ENCODE data around the gene NKAIN2. TPM values are rescaled to one million over a fixed set of nuclear protein-coding genes. Genes with fewer than 3 reads are reported as not detected.

Gene NKAIN2
- total and polyA plus RNA-seq, 2 donors (not counting 3 experiments of a cell fraction or from before 2014, with no cell fraction given) = 0.03 TPM; not detected in 1

DNA sequence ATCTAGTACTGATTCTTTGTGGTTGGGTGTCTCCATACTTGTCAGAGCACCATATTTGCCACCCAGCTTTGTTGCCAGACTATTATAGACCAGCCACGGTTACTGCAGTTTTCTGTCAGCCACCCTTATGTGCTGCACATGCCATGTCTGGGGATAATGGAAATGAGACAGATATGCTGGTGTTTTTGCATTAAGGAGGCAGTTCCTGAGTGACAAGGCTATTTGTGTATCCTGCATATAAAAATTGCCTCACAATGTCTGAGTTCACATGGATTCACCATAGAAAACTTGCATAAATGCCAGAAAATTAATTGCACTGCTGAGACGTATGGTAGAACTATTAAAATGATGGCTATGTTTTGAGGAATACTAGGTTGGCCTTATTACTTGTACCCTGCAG is 51.8 kb downstream of the NKAIN2 start:
- Histone ChIP-seq H2AFZ (ENCODE audit: low read depth, low read length) (no peak overlapping the region), H3K9ac (replicated peaks; ENCODE audit: extremely low read depth, insufficient read depth, low read length) (no peak overlapping the region), H3K4me3 (replicated peaks in 1 of 3; ENCODE audit: insufficient read depth in 1 of 3, low read depth in 1 of 3, low read length in 3 of 3) (no peak overlapping the region), H4K20me1 (replicated peaks; ENCODE audit: control insufficient read depth, extremely low read depth, insufficient read depth, low read length) (no peaks in the 10 kb centered on the region), H3K27me3 (ENCODE audit: control insufficient read depth in 2 of 2, insufficient read depth in 2 of 2, low read length in 2 of 2) (no peaks in the 10 kb centered on the region), H3K79me2 (ENCODE audit: control insufficient read depth, insufficient read depth, low read length) (no peaks in the 10 kb centered on the region), H3K4me1 (ENCODE audit: control insufficient read depth, extremely low read depth, insufficient read depth, low read length) (no peaks in the 10 kb centered on the region), H3K9me1 (replicated peaks; ENCODE audit: control insufficient read depth, extremely low read depth, insufficient read depth, low read length) (no peaks in the 10 kb centered on the region), H3K27ac (ENCODE audit: insufficient read depth, low read depth, low read length) (no peak overlapping the region), H3K9me3 (replicated peaks; ENCODE audit: control insufficient read depth, insufficient read depth, low read length) (no peaks in the 10 kb centered on the region), H3K4me2 (ENCODE audit: insufficient read depth, low read length) (no peak overlapping the region), H3K36me3 (ENCODE audit: control insufficient read depth in 2 of 2, extremely low read depth in 1 of 2, insufficient read depth in 2 of 2, low read length in 2 of 2) (no peaks in the 10 kb centered on the region)
- ChIA-PET CTCF (no interaction called here), POLR2A (no interaction called here)
- TF ChIP-seq MYC (IDR thresholded peaks at IDR 0.05; ENCODE audit: low read depth, low read length) = no peak
- TF ChIP-seq CTCF (IDR thresholded peaks at IDR 0.05; ENCODE audit: extremely low read depth in 1 of 2, insufficient read depth in 1 of 2, low read depth in 1 of 2, low read length in 2 of 2) = no peak
- TF ChIP-seq GATA2 (IDR thresholded peaks at IDR 0.05; ENCODE audit: insufficient read depth, insufficient read length, low read depth, low read length) = no peak
- TF ChIP-seq POLR2A (IDR thresholded peaks at IDR 0.05; ENCODE audit: low read depth, low read length) = no peak
- TF ChIP-seq, protein P1, sequence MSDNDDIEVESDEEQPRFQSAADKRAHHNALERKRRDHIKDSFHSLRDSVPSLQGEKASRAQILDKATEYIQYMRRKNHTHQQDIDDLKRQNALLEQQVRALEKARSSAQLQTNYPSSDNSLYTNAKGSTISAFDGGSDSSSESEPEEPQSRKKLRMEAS (IDR thresholded peaks at IDR 0.05; ENCODE audit: insufficient read depth, insufficient read length) = no peak
- no peak for TF ChIP-seq EZH2 (IDR thresholded peaks at IDR 0.05; ENCODE audit: borderline replicate concordance, low read depth, low read length, severe bottlenecking)
- TF ChIP-seq JUN (IDR thresholded peaks at IDR 0.05; ENCODE audit: borderline replicate concordance, insufficient read depth, insufficient read length, low read depth) = no peak
- TF ChIP-seq FOS (IDR thresholded peaks at IDR 0.05; ENCODE audit: borderline replicate concordance, insufficient read depth, low read length) = no peak
- no peak for TF ChIP-seq POLR2AphosphoS5 (IDR thresholded peaks at IDR 0.05; ENCODE audit: insufficient read depth, low read depth, low read length)
- DNase-seq (ENCODE audit: low read depth, low spot score) (no peak), FAIRE-seq (no peak)
- BruUV-seq (replicated peaks) = no TSS peak
- dilution Hi-C loops (cut with MboI; ENCODE audit: extremely low pct_ligation_motif_present, low sequenced_read_pairs) (no loop called here), intact Hi-C loops (cut with micrococcal nuclease) (no loop called here)
